Osteoblast (primary cell): ENCODE data around the gene KRT86. TPM values are rescaled to one million over a fixed set of nuclear protein-coding genes. Genes with fewer than 3 reads are reported as not detected.
A peak's percentile ranks its signal among the peaks of the same experiment; 100 is the strongest.

Experiments used
- DNase-seq: peaks from one replicate; pipeline ENCODE4 v3.0.0; 2011; ENCODE audit warnings: low spot score, mixed read lengths; ENCODE audit not compliant: insufficient read length; ENCODE audit errors: missing footprints
- H2AFZ ChIP-seq: 2 replicates; pipeline ENCODE4 v1.6.0; 2011; ENCODE audit warnings: mild to moderate bottlenecking, low read length
- H3K27ac ChIP-seq: 2 replicates; pipeline ENCODE4 v1.5.1; 2011; ENCODE audit warnings: mild to moderate bottlenecking, low read depth, low read length, moderate library complexity
- H3K27me3 ChIP-seq: 2 replicates; pipeline ENCODE4 v1.6.0; 2012; ENCODE audit warnings: mild to moderate bottlenecking, control low read depth, inconsistent platforms, low read length, moderate library complexity; ENCODE audit not compliant: insufficient read depth
- H3K36me3 ChIP-seq: 2 replicates; pipeline ENCODE4 v1.5.1; 2011; ENCODE audit warnings: mild to moderate bottlenecking, low read length, control low read depth, moderate library complexity; ENCODE audit not compliant: insufficient read depth
- H3K4me1 ChIP-seq: 2 replicates; pipeline ENCODE4 v1.5.1; 2011; ENCODE audit warnings: mild to moderate bottlenecking, low read length, control low read depth, moderate library complexity; ENCODE audit not compliant: insufficient read depth
- H3K4me2 ChIP-seq: 2 replicates; pipeline ENCODE4 v1.6.0; 2011; ENCODE audit warnings: mild to moderate bottlenecking, low read length; ENCODE audit not compliant: insufficient read depth
- H3K4me3 ChIP-seq: fragments of 200-600 bp; sonication (generic); 3 replicates; pipeline ENCODE4 v1.5.1; 2012; ENCODE audit warnings: mild to moderate bottlenecking, low read length, inconsistent platforms; ENCODE audit not compliant: insufficient read depth
- H3K79me2 ChIP-seq: 2 replicates; pipeline ENCODE4 v1.6.0; 2012; ENCODE audit warnings: mild to moderate bottlenecking, low read length, control low read depth, inconsistent platforms; ENCODE audit not compliant: insufficient read depth
- H3K9me3 ChIP-seq: 2 replicates; pipeline ENCODE4 v1.5.1; 2011; ENCODE audit warnings: low read depth, low read length, control low read depth
- H4K20me1 ChIP-seq: 2 replicates; pipeline ENCODE4 v1.6.0; 2012; ENCODE audit warnings: mild to moderate bottlenecking, low read length, control low read depth; ENCODE audit not compliant: insufficient read depth
- total RNA-seq: library from RNA; depleted of rRNA; stranded (reverse); fragments of >200 nt; gene quantifications from 2 replicates; pipeline ENCODE4 v1.2.3, GENCODE V29; 2012
- TF ChIP-seq, protein P1 (sequence below): IDR thresholded peaks from 2 replicates; pipeline ENCODE4 v1.5.1; 2011; ENCODE audit warnings: mild to moderate bottlenecking, low read depth, low read length, moderate library complexity; ENCODE audit errors: extremely low read depth

The KRT86 gene
- total RNA-seq, 1 donor, result 0.36 TPM

- Histone ChIP-seq H3K4me1 (peaks cover 53% of the 10 kb centered on the region), H3K36me3 (no peaks in the 10 kb centered on the region), H3K79me2 (no peaks in the 10 kb centered on the region), H4K20me1 (no peaks in the 10 kb centered on the region), H3K4me3 (no peak overlapping the region), H2AFZ (no peak overlapping the region), H3K9me3 (no peaks in the 10 kb centered on the region), H3K27ac (peak overlapping the region; percentile 87), H3K4me2 (peak overlapping the region; percentile 21), H3K27me3 (no peaks in the 10 kb centered on the region)
- TF ChIP-seq, protein P1, sequence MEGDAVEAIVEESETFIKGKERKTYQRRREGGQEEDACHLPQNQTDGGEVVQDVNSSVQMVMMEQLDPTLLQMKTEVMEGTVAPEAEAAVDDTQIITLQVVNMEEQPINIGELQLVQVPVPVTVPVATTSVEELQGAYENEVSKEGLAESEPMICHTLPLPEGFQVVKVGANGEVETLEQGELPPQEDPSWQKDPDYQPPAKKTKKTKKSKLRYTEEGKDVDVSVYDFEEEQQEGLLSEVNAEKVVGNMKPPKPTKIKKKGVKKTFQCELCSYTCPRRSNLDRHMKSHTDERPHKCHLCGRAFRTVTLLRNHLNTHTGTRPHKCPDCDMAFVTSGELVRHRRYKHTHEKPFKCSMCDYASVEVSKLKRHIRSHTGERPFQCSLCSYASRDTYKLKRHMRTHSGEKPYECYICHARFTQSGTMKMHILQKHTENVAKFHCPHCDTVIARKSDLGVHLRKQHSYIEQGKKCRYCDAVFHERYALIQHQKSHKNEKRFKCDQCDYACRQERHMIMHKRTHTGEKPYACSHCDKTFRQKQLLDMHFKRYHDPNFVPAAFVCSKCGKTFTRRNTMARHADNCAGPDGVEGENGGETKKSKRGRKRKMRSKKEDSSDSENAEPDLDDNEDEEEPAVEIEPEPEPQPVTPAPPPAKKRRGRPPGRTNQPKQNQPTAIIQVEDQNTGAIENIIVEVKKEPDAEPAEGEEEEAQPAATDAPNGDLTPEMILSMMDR, result no peak
- DNase-seq, result peak; percentile 56
Observed at GRCh38 chr12:52231305-52232202, 42.9 kb upstream of the KRT86 start.

DNA sequence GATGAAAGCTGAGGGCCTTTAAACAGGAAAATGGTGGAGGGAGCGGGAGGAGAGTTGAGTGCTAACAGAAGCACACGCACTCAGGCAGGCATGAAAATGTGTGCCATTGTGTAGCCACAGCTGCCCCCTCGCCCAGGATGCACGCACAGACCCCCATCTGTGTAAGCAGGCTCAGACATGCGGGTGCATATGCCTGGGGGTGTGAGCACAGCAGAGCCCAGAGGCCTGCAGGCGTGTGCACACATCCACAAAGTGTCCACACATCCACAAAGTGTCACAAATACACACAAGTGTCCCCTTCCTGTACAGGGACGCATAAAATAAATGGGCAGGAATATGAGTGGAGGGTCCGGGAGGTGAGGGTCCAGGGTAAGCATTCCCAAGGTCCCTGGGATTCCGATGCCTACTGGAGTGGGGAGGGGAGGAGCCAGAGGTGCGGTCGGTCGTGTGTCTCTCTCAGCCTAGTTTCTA is 42.2 kb upstream of the KRT86 start:
- TF ChIP-seq, protein P1, result no peak
- no peaks in the 10 kb centered on the region for H3K79me2 ChIP-seq
- peaks cover 56% of the 10 kb centered on the region for H3K4me1 ChIP-seq
- peak overlapping the region; percentile 24 for H3K4me2 ChIP-seq
- peak; percentile 80 for DNase-seq
- H2AFZ ChIP-seq, result no peak overlapping the region
- no peaks in the 10 kb centered on the region for H4K20me1 ChIP-seq
- H3K36me3 ChIP-seq, result no peaks in the 10 kb centered on the region
- H3K9me3 ChIP-seq, result no peaks in the 10 kb centered on the region
- H3K4me3 ChIP-seq, result peak overlapping the region; percentile 40
- H3K27ac ChIP-seq, result no peak overlapping the region
- no peaks in the 10 kb centered on the region for H3K27me3 ChIP-seq

- no peak within 1 kb of the TSS for H3K27ac ChIP-seq
- no peaks in the 10 kb centered on the region for H3K36me3 ChIP-seq
- no peaks in the 10 kb centered on the region for H4K20me1 ChIP-seq
- DNase-seq, result peak; percentile 65
- H3K79me2 ChIP-seq, result no peaks in the 10 kb centered on the region
- peak within 1 kb of the TSS; percentile 32 for H3K4me2 ChIP-seq
- H3K4me1 ChIP-seq, result peaks cover 63% of the 10 kb centered on the region
- TF ChIP-seq, protein P1, result no peak
- H3K27me3 ChIP-seq, result no peaks in the 10 kb centered on the region
- peak within 1 kb of the TSS; percentile 40 for H3K4me3 ChIP-seq
- peak within 1 kb of the TSS; percentile 18 for H2AFZ ChIP-seq
- H3K9me3 ChIP-seq, result no peaks in the 10 kb centered on the region
Observed at GRCh38 chr12:52232674-52233461, 41.6 kb upstream of the KRT86 start, which contains the start of gene KRT7. KRT7 (plus strand) TSS chr12:52233243; CDS start chr12:52233297, 54 bp downstream.
